ENCODE data around the gene ACACA.

The ACACA gene

GRCh38 chr17:37068266-37068665 lies 338.4 kb downstream of the ACACA start:
- no peak for DNase-seq (ENCODE audit: low spot score)

GRCh38 chr17:37067555-37068111 lies 339.0 kb downstream of the ACACA start:
- no peak for DNase-seq (ENCODE audit: low spot score)

GRCh38 chr17:37066322-37067255 lies 340.0 kb downstream of the ACACA start:
- DNase-seq (ENCODE audit: low spot score), result no peak

- no peak for DNase-seq (ENCODE audit: low spot score)
Observed at GRCh38 chr17:37065486-37066321, 340.9 kb downstream of the ACACA start.

GRCh38 chr17:37064956-37065355 lies 341.7 kb downstream of the ACACA start:
- DNase-seq (ENCODE audit: low spot score), result no peak

- DNase-seq (ENCODE audit: low spot score), result no peak
Observed at GRCh38 chr17:37064206-37064605, 342.4 kb downstream of the ACACA start.

GRCh38 chr17:37062021-37062420 lies 344.6 kb downstream of the ACACA start:
- DNase-seq (ENCODE audit: low spot score), result no peak

- DNase-seq (ENCODE audit: low spot score), result no peak
Observed at GRCh38 chr17:37060928-37061327, 345.7 kb downstream of the ACACA start.

GRCh38 chr17:37060094-37060493 lies 346.5 kb downstream of the ACACA start:
- DNase-seq (ENCODE audit: low spot score), result no peak

- DNase-seq (ENCODE audit: low spot score), result no peak
Observed at GRCh38 chr17:37059493-37059892, 347.1 kb downstream of the ACACA start.

GRCh38 chr17:37056622-37057021 lies 350.0 kb downstream of the ACACA start:
- no peak for DNase-seq (ENCODE audit: low spot score)

GRCh38 chr17:37054894-37055293 lies 351.7 kb downstream of the ACACA start:
- no peak for DNase-seq (ENCODE audit: low spot score)

- DNase-seq (ENCODE audit: low spot score), result no peak
Observed at GRCh38 chr17:37052450-37052849, 354.2 kb downstream of the ACACA start.

- no peak for DNase-seq (ENCODE audit: low spot score)
Observed at GRCh38 chr17:37051833-37052232, 354.8 kb downstream of the ACACA start.

- no peak for DNase-seq (ENCODE audit: low spot score)
Observed at GRCh38 chr17:37051381-37051780, 355.3 kb downstream of the ACACA start.

GRCh38 chr17:37050920-37051319 lies 355.7 kb downstream of the ACACA start:
- no peak for DNase-seq (ENCODE audit: low spot score)

GRCh38 chr17:37048811-37049210 lies 357.8 kb downstream of the ACACA start:
- no peak for DNase-seq (ENCODE audit: low spot score)

GRCh38 chr17:37047631-37048104 lies 359.0 kb downstream of the ACACA start:
- DNase-seq (ENCODE audit: low spot score), result peak; percentile 82

- no peak for DNase-seq (ENCODE audit: low spot score)
Observed at GRCh38 chr17:37045351-37045922, 361.2 kb downstream of the ACACA start.

- no peak for DNase-seq (ENCODE audit: low spot score)
Observed at GRCh38 chr17:37043201-37043600, 363.4 kb downstream of the ACACA start.

GRCh38 chr17:37041932-37042331 lies 364.7 kb downstream of the ACACA start:
- no peak for DNase-seq (ENCODE audit: low spot score)

GRCh38 chr17:37039269-37039668 lies 367.4 kb downstream of the ACACA start:
- no peak for DNase-seq (ENCODE audit: low spot score)

All from putamen (tissue), 1 donor.